ENCODE results near the gene CDRT4.

GRCh38 chr17:15501793-15502192 lies 34.4 kb upstream of the CDRT4 start:
- TF ChIP-seq CBX8 (IDR thresholded peaks at IDR 0.05), result no peak
- no peak for TF ChIP-seq RNF2 (IDR thresholded peaks at IDR 0.05; ENCODE audit: borderline replicate concordance, low read depth)
- TF ChIP-seq CTCF (IDR thresholded peaks at IDR 0.05), result no peak
- no peak for TF ChIP-seq RARB (CRISPR knock-in tag; IDR thresholded peaks at IDR 0.05)
- TF ChIP-seq NR3C1 (IDR thresholded peaks at IDR 0.05), result no peak
- TF ChIP-seq POLR2A (IDR thresholded peaks at IDR 0.05; ENCODE audit: low read length), result no peak
- no peak for TF ChIP-seq FOSL2 (IDR thresholded peaks at IDR 0.05)
- TF ChIP-seq FOSL2 (CRISPR knock-in tag; IDR thresholded peaks at IDR 0.05), result no peak
- TF ChIP-seq MAX (IDR thresholded peaks at IDR 0.05), result no peak

Measured in A549 (cell line).